Right lobe of liver (tissue), 6 donors: ENCODE data around the gene STMN1. TPM values are rescaled to one million over a fixed set of nuclear protein-coding genes. Genes with fewer than 3 reads are reported as not detected.

Source experiments
- ATAC-seq, 4 donors: fragments of 200-7000 bp; cut with Tn5 transposase; one replicate each; pipeline ENCODE4 v1.9.1; 2020; ENCODE audit warnings: mild to moderate bottlenecking in 4 of 4, moderate library complexity in 4 of 4
- DNase-seq, 3 donors: peaks; one replicate each; pipeline ENCODE4 v3.0.0-alpha.2; 2020
- H3K27ac ChIP-seq, 3 donors: fragments of 200-600 bp; one replicate each; pipeline ENCODE4 v1.8.0; 2022
- H3K27me3 ChIP-seq, 2 donors: fragments of 200-600 bp; one replicate each; pipeline ENCODE4 v1.8.0; 2022
- H3K36me3 ChIP-seq, 4 donors: fragments of 200-600 bp; sonication (generic) in 1 of 4; one replicate each; pipeline versions ENCODE4 v1.5.1 to v1.8.0; 2017 to 2022; ENCODE audit warnings: control low read depth in 1 of 4
- H3K4me1 ChIP-seq, 4 donors: fragments of 200-600 bp; sonication (generic) in 1 of 4; one replicate each; pipeline versions ENCODE4 v1.5.1 to v1.8.0; 2017 to 2022; ENCODE audit warnings: control low read depth in 1 of 4
- H3K4me3 ChIP-seq, 3 donors: fragments of 200-600 bp; one replicate each; pipeline ENCODE4 v1.8.0; 2022
- H3K9me3 ChIP-seq, 4 donors: fragments of 200-600 bp; sonication (generic) in 1 of 4; one replicate each; pipeline versions ENCODE4 v1.5.1 to v1.8.0; 2017 to 2022; ENCODE audit warnings: control low read depth in 1 of 4
- POLR2A ChIP-seq: fragments of 450-650 bp; IDR thresholded peaks from one replicate; pipeline ENCODE4 v1.6.1; 2017; ENCODE audit warnings: antibody characterized with exemption, mild to moderate bottlenecking
- WGBS: methylation state at CpG from one replicate; pipeline ENCODE4 v1.1.6; 2018; ENCODE audit warnings: low coverage, low lambda C conversion rate; ENCODE audit not compliant: insufficient coverage; ENCODE audit errors: missing lambda C conversion rate; 5-methylcytosine and 5-hydroxymethylcytosine counted together
- intact Hi-C, 2 donors: fragments of 100-400 bp; cut with DNase I; formaldehyde crosslinking; loops; one replicate each; pipeline versions ENCODE4 v1.11.2 to v1.14.1; 2022
- total RNA-seq, 6 experiments: library from RNA; depleted of rRNA in 2 of 6; stranded (reverse); fragments of >200 nt in 2 of 6; fragmentation: NEBNext Ultra II Directional in 3 of 6; extraction: Animal tissue kit (Norgen Biotek cat#: 25700) in 3 of 6; gene quantifications; one replicate each; pipeline versions ENCODE4 v1.1.0 to v1.2.4, GENCODE V29; 2016 to 2023
- TF ChIP-seq, protein P1 (sequence below), 4 donors: fragments of 200-600 bp in 3 of 4; fragments of 450-650 bp in 1 of 4; IDR thresholded peaks; one replicate each; pipeline versions ENCODE4 v1.5.1 to v1.8.0; 2016 to 2022; ENCODE audit warnings: antibody characterized with exemption in 4 of 4, mild to moderate bottlenecking in 2 of 4
- donor health status: DM: no; HTN: yes; CAD: no.
- donor health status: DM: no; HTN: no; CAD: no.
- donor health status: DM: no; HTN: no; CAD: no.
- donor health status: DM: no; HTN: yes; CAD: no.
- donor health status: DM: no; HTN: yes; CAD: no.

The STMN1 gene
- total RNA-seq, 6 experiments from 2014 or later, result 2.1 to 11.7 (median 6.8) TPM

DNA sequence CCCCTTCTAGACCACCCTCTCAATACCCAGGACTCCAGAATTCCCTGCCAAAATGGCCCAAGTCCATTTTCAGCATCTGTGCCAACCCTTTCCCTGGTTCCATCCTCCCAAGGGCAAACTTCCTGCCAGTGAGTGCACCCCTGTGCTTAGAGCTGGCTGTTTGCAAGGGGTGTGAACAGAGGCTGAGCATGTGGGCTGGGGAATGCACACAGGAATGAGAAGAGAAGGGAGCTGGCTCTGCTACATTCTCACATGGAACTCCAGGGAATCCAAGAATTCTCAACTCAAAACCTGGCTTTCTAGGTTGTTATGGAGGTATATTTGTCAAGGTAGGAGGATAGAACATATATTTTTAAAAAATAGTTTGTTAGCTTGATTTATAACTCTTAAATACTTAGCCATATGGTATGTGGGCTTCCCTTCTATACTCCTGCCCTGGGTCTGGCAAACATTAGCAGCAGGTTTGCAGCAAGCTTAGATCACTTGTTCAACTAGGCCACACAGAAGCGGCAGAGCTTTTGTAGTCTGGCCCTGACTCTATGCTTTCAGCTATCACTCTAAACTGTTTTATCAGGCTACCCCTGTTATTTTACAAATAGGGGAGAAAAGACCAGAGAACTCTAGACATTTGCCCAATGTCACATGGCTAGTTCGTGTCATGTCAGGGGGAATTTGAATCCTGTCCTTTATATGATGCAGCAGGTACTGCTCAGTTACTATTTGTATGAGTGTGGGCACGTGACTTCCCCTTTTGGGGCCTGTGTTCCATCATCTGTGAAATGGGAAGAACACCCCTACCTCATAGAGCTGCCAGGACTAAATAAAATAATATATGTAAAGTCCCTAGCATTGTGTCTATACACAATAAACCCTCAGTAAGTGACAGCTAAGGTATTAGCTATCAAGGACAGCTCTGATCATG lies 8.1 kb upstream of the STMN1 start:
- no peaks in the 10 kb centered on the region for H3K9me3 ChIP-seq

DNA sequence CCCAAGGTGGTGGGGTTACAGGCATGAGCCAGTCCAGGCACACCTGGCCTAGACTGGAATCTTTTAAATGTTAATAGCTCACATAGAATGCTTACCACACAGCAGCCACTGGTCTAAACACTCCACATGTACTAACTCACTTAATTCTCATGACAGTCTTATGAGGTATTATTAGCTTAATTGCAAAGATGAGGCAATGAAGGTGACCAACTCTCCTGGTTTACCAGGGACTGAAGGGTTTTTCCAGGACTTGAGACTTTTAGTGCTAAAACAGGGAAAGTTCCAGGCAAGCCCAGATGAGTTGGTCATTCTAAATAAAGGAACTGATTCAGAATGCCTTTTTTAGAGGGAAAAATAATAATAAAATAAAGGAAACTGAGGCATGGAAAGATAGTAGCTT lies 7.0 kb upstream of the STMN1 start:
- Histone ChIP-seq H3K9me3 (no peaks in the 10 kb centered on the region), H3K4me1 (no peaks in the 10 kb centered on the region), H3K27me3 (no peaks in the 10 kb centered on the region), H3K27ac (no peak overlapping the region), H3K36me3 (no peaks in the 10 kb centered on the region), H3K4me3 (no peak overlapping the region)
- ATAC-seq (no peak), DNase-seq (no peak)
- TF ChIP-seq, protein P1, sequence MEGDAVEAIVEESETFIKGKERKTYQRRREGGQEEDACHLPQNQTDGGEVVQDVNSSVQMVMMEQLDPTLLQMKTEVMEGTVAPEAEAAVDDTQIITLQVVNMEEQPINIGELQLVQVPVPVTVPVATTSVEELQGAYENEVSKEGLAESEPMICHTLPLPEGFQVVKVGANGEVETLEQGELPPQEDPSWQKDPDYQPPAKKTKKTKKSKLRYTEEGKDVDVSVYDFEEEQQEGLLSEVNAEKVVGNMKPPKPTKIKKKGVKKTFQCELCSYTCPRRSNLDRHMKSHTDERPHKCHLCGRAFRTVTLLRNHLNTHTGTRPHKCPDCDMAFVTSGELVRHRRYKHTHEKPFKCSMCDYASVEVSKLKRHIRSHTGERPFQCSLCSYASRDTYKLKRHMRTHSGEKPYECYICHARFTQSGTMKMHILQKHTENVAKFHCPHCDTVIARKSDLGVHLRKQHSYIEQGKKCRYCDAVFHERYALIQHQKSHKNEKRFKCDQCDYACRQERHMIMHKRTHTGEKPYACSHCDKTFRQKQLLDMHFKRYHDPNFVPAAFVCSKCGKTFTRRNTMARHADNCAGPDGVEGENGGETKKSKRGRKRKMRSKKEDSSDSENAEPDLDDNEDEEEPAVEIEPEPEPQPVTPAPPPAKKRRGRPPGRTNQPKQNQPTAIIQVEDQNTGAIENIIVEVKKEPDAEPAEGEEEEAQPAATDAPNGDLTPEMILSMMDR (IDR thresholded peaks at IDR 0.05), result no peak
- no peak for TF ChIP-seq POLR2A
- intact Hi-C loops, result no loop called here

More for the DNA sequence above, 8.1 kb upstream of the STMN1 start:
- no peak for ATAC-seq
- no peak overlapping the region for H3K4me3 ChIP-seq
- intact Hi-C loops, result no loop called here
- H3K27me3 ChIP-seq, result no peaks in the 10 kb centered on the region
- TF ChIP-seq, protein P1 (IDR thresholded peaks at IDR 0.05), result no peak
- TF ChIP-seq POLR2A, result no peak
- no peaks in the 10 kb centered on the region for H3K4me1 ChIP-seq
- whole genome bisulfite sequencing, result 90% methylated on average over 2 of the region's 3 CpGs
- H3K36me3 ChIP-seq, result no peaks in the 10 kb centered on the region
- DNase-seq, result no peak
- H3K27ac ChIP-seq, result no peak overlapping the region

DNA sequence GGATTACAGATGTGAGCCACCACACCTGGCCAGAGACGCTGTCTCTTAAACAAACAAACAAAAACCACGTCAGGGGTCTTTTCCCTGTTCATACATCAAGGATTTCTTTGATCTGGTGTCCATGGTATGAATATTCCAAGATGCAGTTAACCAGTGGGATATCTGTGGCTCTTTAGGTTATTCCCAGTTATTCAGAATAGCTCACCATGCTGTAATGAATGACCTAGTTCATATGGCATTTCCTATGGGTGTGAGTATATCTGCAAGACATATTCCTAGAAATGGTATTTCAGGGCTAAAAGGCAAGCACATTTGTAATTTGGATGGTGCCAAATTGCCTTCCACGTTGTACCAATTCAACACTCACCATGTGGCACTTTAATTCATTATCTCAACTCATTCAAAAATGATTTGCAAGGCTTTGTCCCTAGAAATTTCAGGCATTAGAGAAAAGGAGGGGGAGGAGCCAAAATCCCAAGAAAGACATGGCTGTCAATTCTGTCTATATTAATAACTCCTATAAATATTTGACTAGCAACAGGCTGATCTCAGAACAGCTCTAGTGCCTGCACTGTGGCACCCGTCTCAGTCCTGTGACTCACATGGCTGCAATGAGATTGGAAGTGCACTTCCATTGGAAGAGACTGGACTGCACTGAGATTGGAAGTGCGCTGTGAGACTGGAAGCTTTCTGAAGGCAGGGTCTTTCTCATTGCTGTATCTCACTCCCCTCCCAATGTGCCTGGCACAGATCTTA lies 6.0 kb upstream of the STMN1 start:
- Histone ChIP-seq H3K27me3 (no peaks in the 10 kb centered on the region), H3K4me3 (no peak overlapping the region), H3K27ac (no peak overlapping the region), H3K36me3 (no peaks in the 10 kb centered on the region), H3K9me3 (no peaks in the 10 kb centered on the region), H3K4me1 (no peaks in the 10 kb centered on the region)
- intact Hi-C loops, result no loop called here
- TF ChIP-seq, protein P1 (IDR thresholded peaks at IDR 0.05), result no peak
- no peak for TF ChIP-seq POLR2A
- ATAC-seq, result no peak
- DNase-seq, result no peak
- WGBS, result 82% methylated on average over 4 of the region's 5 CpGs

DNA sequence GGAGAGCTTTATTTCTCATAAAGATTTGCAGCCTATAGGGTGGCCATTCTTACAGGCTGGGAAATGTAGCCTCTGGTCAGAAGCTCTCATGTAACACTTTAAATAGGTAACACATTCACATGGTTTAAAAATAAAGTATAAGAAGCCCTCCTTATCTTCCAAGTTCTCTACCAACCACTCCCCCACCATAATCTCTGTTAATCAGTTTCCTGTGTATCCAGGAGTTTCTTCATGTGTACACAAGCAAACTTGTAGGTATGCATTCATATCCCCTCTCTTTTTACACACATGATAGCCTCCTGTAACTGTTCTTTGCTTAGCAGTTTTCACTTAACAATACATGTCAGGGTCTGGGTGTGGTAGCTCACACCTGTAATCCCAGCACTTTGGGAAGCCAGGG lies 4.9 kb upstream of the STMN1 start:
- intact Hi-C loops, result no loop called here
- no peak overlapping the region for H3K4me3 ChIP-seq
- no peaks in the 10 kb centered on the region for H3K36me3 ChIP-seq
- no peak overlapping the region for H3K27ac ChIP-seq
- no peaks in the 10 kb centered on the region for H3K9me3 ChIP-seq
- no peak for ATAC-seq
- H3K4me1 ChIP-seq, result peaks cover 0 to 3% (median 0%) of the 10 kb centered on the region in 4 donors
- no peak for DNase-seq
- TF ChIP-seq, protein P1 (IDR thresholded peaks at IDR 0.05), result no peak
- TF ChIP-seq POLR2A, result no peak
- no peaks in the 10 kb centered on the region for H3K27me3 ChIP-seq
